HG03196 (cell line): ENCODE results near the gene ZC3H12C.
"Not testable (repeated sequence)": the region's sequence is repeated elsewhere in the genome, so short reads cannot be mapped to it uniquely, and the experiment has no call there.

ENCODE experiments used
- ATAC-seq: cut with Tn5 transposase; IDR thresholded peaks from one replicate; pipeline ENCODE4 v1.9.1; 2021; ENCODE audit not compliant: unreplicated experiment

ZC3H12C gene

GRCh38 chr11:110208678-110209312, 115.6 kb downstream of the ZC3H12C start:
- not testable (repeated sequence) for ATAC-seq

GRCh38 chr11:110209313-110209694, 116.1 kb downstream of the ZC3H12C start:
- ATAC-seq: not testable (repeated sequence)

GRCh38 chr11:110217223-110217877, 124.2 kb downstream of the ZC3H12C start:
- ATAC-seq: no peak

- ATAC-seq: no peak
Measured at GRCh38 chr11:110217936-110218335, 124.7 kb downstream of the ZC3H12C start.

- no peak for ATAC-seq
Measured at GRCh38 chr11:110219006-110219785, 126.0 kb downstream of the ZC3H12C start.
